Ishikawa (cell line): ENCODE results near the gene PDE4D.

Experiments
- CEBPB ChIP-seq: IDR thresholded peaks from 2 replicates; pipeline ENCODE4 v1.6.1; 2012
- CREB1 ChIP-seq: IDR thresholded peaks from 2 replicates; pipeline ENCODE4 v1.6.1; 2012; ENCODE audit warnings: low read depth
- EGR1 ChIP-seq: IDR thresholded peaks from 2 replicates; pipeline ENCODE4 v1.6.1; 2012
- EP300 ChIP-seq: IDR thresholded peaks from 2 replicates; pipeline ENCODE4 v1.6.1; 2012; ENCODE audit warnings: borderline replicate concordance
- FOXM1 ChIP-seq: IDR thresholded peaks from 2 replicates; pipeline ENCODE4 v1.6.1; 2012; ENCODE audit warnings: low read depth, borderline replicate concordance
- MAX ChIP-seq: IDR thresholded peaks from 2 replicates; pipeline ENCODE4 v1.6.1; 2012
- NFIC ChIP-seq: IDR thresholded peaks from 2 replicates; pipeline ENCODE4 v1.6.1; 2012
- RAD21 ChIP-seq: IDR thresholded peaks from 2 replicates; pipeline ENCODE4 v1.6.1; 2012; ENCODE audit warnings: low read depth
- REST ChIP-seq: IDR thresholded peaks from 2 replicates; pipeline ENCODE4 v1.6.1; 2012; ENCODE audit warnings: low read depth, mild to moderate bottlenecking
- TAF1 ChIP-seq: IDR thresholded peaks from 2 replicates; pipeline ENCODE4 v1.6.1; 2012; ENCODE audit warnings: low read depth, mild to moderate bottlenecking
- TCF12 ChIP-seq: IDR thresholded peaks from 2 replicates; pipeline ENCODE4 v1.6.1; 2012; ENCODE audit warnings: low read depth
- TEAD4 ChIP-seq: IDR thresholded peaks from 2 replicates; pipeline ENCODE4 v1.6.1; 2012
- USF1 ChIP-seq: IDR thresholded peaks from 2 replicates; pipeline ENCODE4 v1.6.1; 2012
- YY1 ChIP-seq: IDR thresholded peaks from 2 replicates; pipeline ENCODE4 v1.6.1; 2012; ENCODE audit warnings: low read depth
- ZBTB7A ChIP-seq: IDR thresholded peaks from 2 replicates; pipeline ENCODE4 v1.6.1; 2012; ENCODE audit warnings: low read depth

Gene PDE4D

GRCh38 chr5:59791617-59792016 is 101.9 kb downstream of the PDE4D start:
- TF ChIP-seq FOXM1 (no peak), EGR1 (no peak), TEAD4 (no peak), REST (no peak), USF1 (no peak), TCF12 (no peak), TAF1 (no peak)

- TF ChIP-seq CEBPB (no peak), ZBTB7A (no peak), EGR1 (no peak), TEAD4 (no peak), RAD21 (no peak)
Observed at GRCh38 chr5:59790776-59791475, 102.6 kb downstream of the PDE4D start.

- TF ChIP-seq YY1: no peak
- no peak for TF ChIP-seq EGR1
- TF ChIP-seq RAD21: no peak
- TF ChIP-seq TEAD4: no peak
- no peak for TF ChIP-seq REST
- no peak for TF ChIP-seq TCF12
Observed at GRCh38 chr5:59790376-59790775, 103.2 kb downstream of the PDE4D start.

GRCh38 chr5:59789894-59790293 is 103.6 kb downstream of the PDE4D start:
- TF ChIP-seq ZBTB7A: no peak
- no peak for TF ChIP-seq MAX

GRCh38 chr5:59789197-59789596 is 104.3 kb downstream of the PDE4D start:
- TF ChIP-seq MAX (no peak), EGR1 (no peak), EP300 (no peak), ZBTB7A (no peak), USF1 (no peak)

GRCh38 chr5:59786334-59786805 is 107.2 kb downstream of the PDE4D start:
- no peak for TF ChIP-seq TEAD4
- TF ChIP-seq TAF1: no peak
- no peak for TF ChIP-seq CREB1
- TF ChIP-seq EP300: no peak
- no peak for TF ChIP-seq EGR1
- no peak for TF ChIP-seq YY1
- no peak for TF ChIP-seq USF1
- no peak for TF ChIP-seq RAD21
- TF ChIP-seq FOXM1: no peak
- no peak for TF ChIP-seq MAX
- no peak for TF ChIP-seq ZBTB7A
- TF ChIP-seq REST: no peak
- no peak for TF ChIP-seq CEBPB
- TF ChIP-seq NFIC: no peak
- TF ChIP-seq TCF12: no peak
